WTC11 (cell line): ENCODE data around the gene CGREF1.
"Not testable (repeated sequence)": the region's sequence is repeated elsewhere in the genome, so short reads cannot be mapped to it uniquely, and the experiment has no call there.

ENCODE experiments used
- CTCF ChIP-seq: fragments of 200-600 bp; IDR thresholded peaks from 2 replicates; pipeline ENCODE4 v1.8.0; 2022; ENCODE audit warnings: antibody characterized with exemption
- TF ChIP-seq, protein P1 (sequence below): sonication (generic); formaldehyde crosslinking; IDR thresholded peaks from 2 replicates; pipeline ENCODE4 v1.8.0; 2022; ENCODE audit warnings: mild to moderate bottlenecking, missing genetic modification reagents
- TF ChIP-seq, protein P2 (sequence below): sonication (generic); formaldehyde crosslinking; IDR thresholded peaks from 2 replicates; pipeline ENCODE4 v1.8.0; 2023; ENCODE audit warnings: missing genetic modification reagents

DNA sequence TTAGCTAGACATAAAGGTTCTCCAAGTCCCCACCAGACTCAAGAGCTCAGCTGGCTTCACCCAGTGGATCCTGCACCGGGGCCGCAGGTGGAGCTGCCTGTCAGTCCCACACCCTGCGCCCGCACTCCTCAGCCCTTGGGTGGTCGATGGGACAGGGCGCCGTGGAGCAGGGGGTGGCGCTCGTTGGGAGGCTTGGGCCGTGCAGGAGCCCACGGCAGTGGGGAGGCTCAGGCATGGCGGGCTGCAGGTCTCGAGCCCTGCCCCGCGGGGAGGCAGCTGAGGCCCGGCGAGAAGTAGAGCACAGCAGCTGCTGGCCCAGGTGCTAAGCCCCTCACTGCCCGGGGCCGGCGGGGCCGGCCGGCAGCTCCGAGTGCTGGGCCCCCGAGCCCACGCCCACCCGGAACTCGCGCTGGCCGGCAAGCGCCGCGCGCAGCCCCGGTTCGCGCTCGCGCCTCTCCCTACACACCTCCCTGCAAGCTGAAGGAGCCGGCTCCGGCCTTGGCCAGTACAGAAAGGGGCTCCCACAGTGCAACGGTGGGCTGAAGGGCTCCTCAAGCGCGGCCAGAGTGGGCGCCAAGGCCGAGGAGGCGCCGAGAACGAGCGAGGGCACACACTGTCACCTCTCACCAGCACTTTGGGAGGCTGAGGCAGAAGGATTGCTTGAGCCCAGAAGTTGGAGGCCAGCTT, 7.4 kb downstream of the CGREF1 start:
- TF ChIP-seq, protein P1, sequence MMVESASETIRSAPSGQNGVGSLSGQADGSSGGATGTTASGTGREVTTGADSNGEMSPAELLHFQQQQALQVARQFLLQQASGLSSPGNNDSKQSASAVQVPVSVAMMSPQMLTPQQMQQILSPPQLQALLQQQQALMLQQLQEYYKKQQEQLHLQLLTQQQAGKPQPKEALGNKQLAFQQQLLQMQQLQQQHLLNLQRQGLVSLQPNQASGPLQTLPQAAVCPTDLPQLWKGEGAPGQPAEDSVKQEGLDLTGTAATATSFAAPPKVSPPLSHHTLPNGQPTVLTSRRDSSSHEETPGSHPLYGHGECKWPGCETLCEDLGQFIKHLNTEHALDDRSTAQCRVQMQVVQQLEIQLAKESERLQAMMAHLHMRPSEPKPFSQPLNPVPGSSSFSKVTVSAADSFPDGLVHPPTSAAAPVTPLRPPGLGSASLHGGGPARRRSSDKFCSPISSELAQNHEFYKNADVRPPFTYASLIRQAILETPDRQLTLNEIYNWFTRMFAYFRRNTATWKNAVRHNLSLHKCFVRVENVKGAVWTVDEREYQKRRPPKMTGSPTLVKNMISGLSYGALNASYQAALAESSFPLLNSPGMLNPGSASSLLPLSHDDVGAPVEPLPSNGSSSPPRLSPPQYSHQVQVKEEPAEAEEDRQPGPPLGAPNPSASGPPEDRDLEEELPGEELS: not testable (repeated sequence)
- TF ChIP-seq, protein P2, sequence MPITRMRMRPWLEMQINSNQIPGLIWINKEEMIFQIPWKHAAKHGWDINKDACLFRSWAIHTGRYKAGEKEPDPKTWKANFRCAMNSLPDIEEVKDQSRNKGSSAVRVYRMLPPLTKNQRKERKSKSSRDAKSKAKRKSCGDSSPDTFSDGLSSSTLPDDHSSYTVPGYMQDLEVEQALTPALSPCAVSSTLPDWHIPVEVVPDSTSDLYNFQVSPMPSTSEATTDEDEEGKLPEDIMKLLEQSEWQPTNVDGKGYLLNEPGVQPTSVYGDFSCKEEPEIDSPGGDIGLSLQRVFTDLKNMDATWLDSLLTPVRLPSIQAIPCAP (CRISPR knock-in tag): not testable (repeated sequence)
- not testable (repeated sequence) for TF ChIP-seq CTCF
